Measurements from ENCODE around the gene MYMK.
"Not testable (repeated sequence)": the region's sequence is repeated elsewhere in the genome, so short reads cannot be mapped to it uniquely, and the experiment has no call there.

Gene MYMK, protein sequence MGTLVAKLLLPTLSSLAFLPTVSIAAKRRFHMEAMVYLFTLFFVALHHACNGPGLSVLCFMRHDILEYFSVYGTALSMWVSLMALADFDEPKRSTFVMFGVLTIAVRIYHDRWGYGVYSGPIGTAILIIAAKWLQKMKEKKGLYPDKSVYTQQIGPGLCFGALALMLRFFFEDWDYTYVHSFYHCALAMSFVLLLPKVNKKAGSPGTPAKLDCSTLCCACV

DNA sequence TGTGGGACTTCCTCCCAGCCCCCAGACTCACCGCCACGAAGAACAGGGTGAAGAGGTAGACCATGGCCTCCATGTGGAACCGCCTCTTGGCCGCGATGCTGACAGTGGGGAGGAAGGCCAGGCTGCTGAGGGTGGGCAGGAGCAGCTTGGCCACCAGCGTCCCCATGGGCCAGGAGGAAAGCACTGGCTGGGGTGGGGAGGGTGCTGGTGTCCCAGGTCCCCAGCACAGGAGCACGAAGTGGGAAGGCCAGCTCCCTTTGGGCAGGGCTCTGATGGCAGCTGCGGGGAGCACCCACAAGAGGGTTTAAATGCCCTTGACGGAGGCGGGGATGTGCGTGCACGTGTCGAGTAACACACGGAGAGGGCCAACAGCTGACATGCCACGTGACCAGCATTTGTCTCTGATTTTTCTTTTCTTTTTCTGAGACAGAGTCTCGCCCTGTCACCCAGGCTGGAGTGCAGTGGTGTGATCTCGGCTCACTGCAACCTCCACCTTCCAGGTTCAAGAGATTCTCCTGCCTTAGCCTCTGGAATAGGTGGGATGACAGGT, at the start of gene MYMK:
Gene MYMK, minus strand, starts transcription at position 281 of the 550 bp plus-strand sequence. Its CDS starts 115 bp downstream, at position 166.
- DNase-seq: no peak

DNA sequence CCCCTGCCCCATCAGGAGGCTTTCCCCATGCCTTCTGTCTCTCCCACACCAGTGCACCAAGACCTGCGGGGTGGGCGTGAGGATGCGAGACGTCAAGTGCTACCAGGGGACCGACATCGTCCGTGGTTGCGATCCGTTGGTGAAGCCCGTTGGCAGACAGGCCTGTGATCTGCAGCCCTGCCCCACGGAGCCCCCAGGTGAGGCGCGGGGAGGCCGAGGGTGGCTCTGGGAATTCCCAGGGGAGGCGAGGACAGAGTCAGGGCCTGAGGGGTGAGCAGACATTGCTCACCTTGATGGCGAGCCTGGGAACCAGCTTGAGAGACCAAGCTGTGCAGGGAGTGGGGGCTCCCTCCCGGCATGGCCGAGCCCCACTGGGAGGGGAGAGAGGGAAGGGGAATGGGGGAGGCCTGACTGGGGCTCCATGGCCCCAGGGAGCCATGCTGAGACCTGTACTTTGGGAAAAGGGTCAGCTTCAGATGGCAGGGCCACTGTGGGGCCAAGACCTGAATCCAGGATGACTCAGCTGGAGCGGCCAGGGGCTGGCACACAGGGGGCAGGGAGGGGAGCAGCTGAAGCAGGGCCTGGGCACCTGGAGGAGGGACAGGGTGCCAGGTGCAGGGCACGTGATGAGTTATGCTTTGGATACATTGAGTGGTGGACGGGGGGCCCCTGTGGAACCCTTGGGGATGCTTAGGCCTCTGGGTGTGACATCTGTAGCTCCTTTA, 49.2 kb upstream of the MYMK start:
- DNase-seq: no peak

DNA sequence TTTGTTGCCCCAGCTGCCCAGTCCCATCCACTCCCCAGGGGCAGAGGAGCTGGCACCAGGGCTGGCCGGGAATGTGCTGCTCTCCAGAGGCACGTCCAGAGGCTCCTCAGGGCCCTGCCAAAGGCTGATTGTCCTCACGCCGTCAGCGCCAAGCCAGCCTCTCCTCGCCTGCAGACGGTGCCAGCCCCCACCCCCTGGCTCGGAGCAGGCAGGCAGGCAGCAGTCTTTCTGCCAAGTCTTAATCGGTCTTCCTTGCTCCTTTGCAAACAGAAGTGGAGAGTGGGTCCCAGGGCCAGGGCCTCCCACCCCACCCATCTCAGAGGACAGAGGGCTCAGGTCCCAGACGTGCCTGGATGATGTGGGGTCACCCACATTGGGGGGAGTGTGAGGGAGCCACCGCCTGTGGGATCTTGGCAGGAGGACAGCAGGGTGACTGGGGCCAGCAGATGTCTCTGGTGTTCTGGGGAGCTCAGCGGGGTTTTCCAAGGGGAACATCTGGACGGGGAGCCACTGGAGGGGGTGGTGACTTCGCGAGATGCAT, 48.1 kb upstream of the MYMK start:
- peak; percentile 27 for DNase-seq

DNA sequence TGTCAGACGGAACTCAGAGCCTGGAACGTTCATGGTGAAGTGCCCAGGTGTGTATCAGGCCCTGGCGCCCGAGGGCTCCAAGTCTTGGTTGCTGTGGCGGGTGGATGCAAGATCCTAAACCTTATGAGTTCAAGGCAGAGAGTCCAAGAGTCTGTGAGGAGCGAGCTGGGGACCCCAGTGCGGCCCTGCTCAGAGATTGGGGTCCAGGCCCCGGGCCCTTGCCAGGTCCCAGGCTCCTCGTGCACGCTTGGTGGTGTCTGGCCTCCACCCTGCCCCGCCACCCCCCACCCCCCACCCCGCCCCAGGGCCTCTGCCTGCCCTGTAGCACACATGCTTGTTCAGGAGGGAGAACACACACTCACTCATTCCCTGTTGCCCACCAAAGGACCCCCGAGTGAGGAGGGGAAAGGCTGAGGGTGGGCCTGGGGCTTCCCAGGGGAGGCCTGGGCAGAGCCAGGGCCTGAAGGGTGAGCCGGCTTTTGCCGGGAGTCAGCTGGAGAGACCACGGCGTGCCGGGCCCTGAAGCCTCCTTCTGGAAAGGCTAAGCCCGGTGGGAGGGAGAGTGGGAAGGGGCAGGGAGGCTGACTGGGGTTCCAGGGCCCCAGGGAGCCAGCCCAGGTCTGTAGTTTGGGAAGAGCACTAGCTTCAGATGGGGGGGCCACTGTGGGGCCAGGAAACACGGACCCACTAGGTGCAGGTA, 47.3 kb upstream of the MYMK start:
- no peak for DNase-seq

DNA sequence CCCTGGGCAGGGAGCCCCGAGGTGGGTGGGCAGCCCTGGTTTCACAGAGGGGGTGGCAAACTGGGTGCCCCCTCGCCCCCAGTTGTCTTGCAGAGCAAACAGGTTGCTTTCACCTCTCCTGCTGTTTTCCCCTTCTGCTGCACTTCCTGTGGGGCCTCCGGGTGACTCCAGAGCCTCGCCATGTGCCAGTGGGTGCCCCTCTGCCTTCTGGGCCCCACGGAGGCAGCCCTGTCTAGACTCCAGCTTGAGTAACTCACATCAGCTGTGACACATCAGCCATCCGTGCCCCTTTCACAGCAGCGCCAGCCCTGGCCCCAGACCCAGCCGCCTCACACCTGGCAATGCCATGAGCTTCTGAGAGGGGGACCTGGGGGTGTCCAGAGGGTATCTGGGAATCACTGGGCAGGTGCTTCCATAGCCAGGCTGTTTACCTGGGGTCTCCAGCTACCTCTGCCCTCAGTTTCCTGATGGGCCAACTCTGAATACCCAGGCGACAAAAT, 46.7 kb upstream of the MYMK start:
- DNase-seq: no peak

DNA sequence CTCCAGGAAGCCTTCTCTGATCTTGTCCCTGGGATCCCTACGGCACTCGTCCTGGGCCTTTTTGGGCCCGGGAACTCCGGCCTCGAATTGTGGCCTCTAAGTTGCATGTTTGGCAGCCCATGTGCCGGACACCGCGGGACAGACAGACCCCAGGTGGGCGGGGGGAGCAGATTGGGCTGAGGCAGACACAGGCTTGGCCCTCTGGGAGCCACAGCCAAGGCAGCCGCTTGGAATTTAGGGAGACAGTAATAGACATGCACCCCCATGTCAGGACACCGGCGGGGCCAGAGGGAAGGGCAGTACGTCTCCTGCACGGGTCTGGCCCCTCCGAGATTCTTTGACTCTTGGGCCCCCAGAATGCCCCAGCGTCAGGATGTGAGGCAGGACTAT, 45.9 kb upstream of the MYMK start:
- no peak for DNase-seq

DNA sequence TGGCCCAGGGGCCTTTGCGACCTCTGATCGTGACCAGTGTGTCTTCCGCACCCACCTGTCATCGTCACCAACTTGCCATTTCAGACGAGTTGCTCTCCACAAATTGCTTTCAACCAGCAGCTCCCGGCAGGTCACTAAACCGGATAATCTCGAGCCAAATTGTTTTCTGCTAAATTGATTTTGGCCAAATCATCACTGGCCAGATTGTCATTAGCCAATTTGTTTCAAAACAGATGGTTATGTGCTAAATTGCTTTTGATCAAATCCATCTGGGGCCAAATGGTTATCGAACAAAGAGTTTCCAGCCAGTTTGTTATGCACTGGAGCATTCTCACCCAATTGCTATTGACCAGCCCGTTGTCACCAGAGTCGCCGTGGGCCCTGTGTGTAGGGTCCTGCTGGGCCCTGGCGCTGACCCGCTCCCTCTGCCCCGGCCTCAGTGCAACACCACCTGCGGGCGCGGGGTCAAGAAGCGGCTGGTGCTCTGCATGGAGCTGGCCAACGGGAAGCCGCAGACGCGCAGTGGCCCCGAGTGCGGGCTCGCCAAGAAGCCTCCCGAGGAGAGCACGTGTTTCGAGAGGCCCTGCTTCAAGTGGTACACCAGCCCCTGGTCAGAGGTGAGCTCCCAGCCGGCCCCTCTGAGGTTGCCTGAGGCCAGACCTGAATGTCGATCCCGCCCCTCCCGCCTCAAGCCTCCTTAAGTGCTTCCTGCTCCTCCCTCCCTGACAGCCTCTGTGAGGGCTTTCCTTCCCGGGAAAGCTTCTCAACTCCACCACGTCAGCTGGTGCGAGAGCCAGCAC, 45.3 kb upstream of the MYMK start:
- DNase-seq: no peak

DNA sequence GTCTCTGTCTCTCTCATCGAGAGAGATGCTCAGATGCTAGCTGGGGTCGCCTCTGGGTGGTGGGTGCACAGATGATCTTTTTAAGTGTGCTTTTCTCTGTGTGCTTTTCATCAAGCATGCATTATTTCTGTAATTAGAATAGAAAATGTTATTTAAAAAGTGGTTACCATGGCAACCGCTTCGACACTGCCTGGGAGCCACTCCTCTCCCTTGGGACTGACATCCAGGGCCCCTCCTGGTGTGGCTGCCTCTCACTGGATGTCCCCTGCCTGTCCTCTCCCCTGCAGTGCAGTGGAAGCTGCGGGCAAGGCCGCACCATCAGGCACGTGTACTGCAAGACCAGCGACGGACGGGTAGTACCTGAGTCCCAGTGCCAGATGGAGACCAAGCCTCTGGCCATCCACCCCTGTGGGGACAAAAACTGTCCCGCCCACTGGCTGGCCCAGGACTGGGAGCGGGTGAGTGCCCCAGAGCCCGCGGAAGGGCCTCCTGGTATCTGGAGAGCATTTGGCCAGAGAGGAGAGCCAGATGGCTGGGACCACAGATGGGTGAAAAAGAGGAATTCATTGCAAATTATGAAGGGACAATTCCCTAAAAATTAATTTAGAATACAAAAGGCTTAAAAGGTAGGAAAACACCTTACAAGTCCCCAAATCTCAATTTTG, 44.5 kb upstream of the MYMK start:
- DNase-seq: no peak

DNA sequence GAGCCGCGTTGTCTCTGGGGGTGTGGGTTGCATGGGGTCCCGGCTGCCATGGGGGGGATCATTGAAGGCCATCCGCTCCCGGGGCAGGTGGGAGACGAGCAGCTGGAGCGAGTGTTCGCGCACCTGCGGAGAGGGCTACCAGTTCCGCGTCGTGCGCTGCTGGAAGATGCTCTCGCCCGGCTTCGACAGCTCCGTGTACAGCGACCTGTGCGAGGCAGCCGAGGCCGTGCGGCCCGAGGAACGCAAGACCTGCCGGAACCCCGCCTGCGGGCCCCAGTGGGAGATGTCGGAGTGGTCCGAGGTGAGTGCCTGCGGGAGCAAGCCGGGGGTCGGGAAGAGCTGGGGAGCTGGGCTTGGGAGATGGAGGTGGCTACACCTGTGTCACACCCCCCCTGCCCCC, 43.4 kb upstream of the MYMK start:
- no peak for DNase-seq

DNA sequence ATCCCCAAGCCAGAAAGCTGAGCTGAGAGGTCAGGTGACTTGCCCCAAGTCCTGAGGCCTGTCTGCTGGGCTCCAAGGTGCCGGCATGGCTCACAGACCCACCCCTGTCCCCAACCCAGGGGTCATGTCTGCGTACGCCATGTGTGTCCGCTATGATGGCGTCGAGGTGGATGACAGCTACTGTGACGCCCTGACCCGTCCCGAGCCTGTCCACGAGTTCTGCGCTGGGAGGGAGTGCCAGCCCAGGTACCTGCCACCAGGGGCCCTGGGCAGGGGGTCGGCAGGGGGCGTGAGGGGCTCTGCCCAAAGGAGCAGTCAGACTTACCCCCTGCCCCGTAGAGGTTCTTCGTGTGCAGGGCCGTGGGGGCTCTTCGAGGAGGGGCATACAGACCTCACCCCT, 42.1 kb upstream of the MYMK start:
- DNase-seq: no peak

DNA sequence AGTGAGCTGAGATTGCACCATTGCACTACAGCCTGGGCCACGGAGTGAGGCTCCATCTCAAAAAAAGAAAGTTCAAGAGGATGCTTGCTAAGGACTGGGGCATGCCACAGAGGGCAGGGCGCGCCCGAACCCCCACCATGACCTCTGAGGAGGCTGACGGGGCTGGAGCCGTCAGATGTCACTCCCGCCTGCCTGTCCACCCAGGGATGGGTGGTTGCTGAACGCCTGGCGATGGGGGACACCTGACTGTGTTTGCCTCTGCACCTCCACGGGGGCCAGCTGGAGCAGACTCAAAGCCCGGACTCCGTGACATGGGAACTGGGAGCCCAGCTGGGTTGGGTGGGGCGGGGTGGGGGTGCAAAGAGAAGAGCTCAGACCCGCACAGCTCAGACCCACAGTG, 41.6 kb upstream of the MYMK start:
- DNase-seq: no peak

DNA sequence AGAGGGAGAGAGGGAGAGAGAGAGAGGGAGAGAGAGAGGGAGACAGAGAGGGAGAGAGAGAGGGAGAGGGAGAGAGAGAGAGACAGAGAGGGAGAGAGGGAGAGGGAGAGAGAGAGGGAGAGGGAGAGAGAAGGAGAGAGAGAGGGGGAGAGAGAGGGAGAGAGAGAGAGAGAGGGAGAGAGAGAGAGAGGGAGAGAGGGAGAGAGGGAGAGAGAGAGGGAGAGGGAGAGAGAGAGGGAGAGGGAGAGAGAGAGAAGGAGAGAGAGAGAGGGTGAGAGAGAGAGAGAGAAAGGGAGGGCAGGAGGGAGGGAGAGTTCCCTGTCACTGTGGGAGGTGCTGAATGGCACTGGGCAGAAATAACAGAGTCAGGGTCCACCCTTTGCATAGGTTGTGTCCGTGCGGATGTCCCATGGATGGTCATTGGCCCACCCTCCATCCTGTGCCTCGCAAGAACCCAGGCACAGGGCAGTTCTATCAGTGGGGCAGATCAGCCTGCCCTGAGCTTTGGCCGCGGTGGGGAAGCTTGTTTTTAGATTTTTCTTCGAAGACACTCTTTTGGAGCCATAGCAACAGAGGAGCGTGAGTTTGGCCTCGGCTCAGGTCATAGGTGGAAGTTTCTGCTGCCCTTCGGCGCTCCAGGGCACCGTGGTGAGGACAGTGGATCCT, 39.8 kb upstream of the MYMK start:
- DNase-seq: no peak

DNA sequence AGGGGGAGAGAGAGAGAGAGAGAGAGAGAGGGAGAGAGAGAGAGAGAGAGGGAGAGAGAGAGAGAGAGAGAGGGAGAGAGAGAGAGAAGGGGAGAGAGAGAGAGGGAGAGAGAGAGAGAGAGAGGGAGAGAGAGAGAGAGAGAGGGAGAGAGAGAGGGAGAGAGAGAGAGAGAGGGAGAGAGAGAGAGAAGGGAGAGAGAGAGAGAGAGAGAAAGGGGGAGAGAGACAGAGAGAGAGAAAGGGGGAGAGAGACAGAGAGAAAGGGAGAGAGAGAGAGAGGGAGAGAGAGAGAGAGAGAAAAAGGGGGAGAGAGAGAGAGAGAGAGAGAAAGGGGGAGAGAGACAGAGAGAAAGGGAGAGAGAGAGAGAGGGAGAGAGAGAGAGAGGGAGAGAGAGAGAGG, 39.1 kb upstream of the MYMK start:
- DNase-seq: not testable (repeated sequence)

DNA sequence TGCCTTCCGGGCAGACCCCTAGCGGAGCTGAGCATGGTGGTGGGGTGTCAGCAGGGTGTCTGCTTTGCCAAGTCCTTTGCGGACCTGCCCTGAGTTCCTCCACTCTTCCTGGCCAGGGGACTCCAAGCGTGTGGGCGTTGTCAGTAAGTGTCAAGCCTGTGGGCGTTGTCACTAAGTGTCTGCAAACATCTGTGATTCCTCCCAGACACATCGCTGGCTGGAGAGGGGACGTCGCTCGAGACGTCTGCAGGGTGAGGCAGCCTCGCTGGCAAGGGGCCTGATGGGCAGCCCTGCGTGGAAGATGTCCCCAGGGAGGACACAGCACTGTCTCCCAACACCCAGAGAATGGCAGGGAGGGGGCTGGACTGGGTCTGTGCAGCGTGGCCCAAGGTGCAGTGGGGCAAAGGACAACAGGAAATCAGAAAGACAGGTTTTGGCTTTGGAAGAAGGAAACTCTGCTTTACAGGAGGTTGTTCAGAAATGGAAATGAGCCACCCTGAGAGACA, 38.6 kb upstream of the MYMK start:
- DNase-seq: no peak

DNA sequence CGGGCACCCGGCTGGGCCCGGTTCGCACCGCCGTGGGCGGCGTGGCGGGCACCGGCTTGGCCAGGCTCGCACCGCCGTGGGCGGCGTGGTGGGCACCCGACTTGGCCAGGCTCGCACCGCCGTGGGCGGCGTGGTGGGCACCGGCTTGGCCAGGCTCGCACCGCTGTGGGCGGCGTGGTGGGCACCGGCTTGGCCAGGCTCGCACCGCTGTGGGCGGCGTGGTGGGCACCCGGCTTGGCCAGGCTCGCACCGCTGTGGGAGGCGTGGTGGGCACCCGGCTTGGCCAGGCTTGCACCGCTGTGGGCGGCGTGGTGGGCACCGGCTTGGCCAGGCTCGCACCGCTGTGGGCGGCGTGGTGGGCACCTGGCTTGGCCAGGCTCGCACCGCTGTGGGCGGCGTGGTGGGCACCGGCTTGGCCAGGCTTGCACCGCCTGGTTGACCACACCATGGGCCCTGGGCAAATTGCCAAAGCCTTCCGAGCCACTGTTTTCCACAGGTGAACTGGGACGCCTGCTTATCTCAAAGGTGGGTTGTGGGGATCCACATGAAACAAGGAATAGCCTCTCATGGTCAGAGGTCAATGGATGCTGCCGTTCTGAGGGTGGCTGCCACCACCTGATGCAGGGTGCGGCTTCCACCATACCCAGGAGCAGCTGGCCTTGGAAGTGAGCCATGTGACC, 38.0 kb upstream of the MYMK start:
- DNase-seq: no peak

DNA sequence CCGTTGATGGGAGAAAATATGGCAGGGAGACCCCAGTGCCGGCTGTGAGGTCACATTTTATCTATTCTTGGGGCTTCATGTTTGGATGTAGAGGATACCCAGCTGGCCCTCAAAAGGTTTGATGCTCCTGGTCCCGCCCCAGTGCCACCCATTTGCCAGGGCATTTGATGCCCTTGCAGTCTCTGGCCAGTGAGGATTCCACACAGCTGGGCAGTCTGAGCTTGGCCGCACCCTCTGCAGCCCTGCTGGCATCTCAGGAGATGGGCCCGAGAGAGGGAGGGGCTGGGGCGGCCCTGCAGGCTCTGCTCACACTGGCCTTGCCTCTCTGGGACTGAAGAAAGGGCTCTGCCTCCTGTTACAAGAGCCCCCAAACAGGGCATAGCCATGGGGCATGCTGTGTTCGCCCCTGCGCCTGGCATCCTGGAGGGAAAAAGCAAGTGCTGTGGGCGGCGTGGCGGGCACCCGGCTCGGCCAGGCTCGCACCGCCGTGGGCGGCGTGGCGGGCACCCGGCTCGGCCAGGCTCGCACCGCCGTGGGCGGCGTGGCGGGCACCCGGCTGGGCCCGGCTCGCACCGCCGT, 37.3 kb upstream of the MYMK start:
- DNase-seq: no peak

DNA sequence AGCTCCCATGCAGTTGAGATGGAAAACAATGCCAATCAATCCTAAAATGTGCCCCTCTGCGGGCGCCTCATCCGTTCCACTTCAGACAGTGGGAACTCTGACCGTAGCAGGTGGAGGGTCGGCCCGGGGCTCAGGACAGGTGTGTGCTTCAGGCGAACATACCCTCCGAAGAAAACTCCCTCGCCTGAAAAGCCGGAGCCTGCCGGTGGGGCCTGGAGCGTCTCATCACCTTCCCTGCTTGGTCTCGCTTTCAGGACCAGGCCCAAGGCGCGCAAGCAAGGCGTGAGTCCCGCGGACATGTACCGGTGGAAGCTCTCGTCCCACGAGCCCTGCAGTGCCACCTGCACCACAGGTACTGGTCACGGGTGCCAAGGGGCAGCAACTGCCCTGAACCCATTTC, 36.2 kb upstream of the MYMK start:
- no peak for DNase-seq

DNA sequence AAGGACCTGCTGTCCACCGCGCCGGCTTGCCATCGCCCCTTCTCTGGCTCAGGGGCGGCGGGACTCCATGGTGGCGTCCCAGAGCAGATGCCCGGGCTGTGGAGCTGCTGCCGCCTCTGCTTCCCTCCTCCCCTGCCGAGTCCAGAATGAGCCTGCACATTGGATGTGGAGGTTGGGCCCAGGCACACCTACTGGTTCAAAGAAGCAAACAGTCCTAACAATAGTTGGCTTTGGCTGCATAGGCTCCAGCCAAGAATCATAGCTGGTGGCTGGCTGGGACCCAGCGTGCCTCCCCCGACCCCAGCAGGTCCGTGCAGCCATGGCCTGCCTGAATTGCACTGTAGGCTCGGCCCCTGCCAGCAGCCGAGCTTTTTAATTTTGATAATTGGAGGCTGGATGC, 35.6 kb upstream of the MYMK start:
- no peak for DNase-seq

DNA sequence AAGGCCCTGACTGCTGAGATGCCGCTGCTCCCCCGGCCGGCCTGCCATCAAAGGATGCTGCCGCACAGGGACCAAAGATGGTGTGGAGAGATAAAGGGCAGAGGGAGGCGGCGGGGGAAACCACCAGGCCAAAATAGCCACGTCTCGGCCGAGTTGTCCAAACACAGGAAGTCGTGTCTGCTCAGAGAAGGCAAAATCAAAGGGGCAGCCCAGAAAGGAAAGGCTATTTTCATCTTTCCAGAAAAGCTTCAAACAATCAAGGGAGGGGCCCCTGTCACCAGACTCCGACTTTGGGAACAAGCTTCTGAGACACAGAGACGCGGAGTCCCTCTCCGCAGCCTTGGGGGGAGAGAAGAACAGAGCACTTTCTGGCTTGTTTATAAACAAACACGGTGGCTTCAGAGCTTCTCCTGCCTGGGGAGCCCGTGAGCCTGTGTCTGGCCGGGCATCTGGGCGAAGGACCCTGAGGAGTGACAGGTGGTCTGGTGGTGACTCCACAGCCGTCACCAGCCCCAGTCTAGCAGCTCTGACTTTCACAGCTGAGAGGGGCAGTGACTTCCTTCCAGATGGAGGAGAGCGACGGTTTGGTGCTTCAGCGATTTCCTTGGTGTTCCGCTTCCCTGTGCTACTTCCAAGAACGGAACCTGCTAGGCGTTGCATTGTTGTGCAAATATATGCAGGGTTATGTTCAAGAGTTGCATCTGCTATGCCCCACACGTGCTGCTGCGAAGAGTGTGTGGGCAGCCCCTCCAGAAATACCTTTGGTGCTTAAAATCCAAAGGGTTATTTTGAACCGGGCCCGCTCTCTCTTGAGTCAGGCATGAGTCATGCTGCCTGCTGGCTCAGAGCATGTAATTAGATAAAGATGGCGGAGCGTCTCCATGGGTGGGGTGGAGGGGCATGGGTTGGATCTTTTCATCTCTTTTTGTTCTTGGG, 33.7 kb upstream of the MYMK start:
- DNase-seq: no peak

Data from NCI-H1694 treated with DMSO at 0.1 percent for 48 hours (cell line).